Ishikawa (cell line): Measurements from ENCODE around the gene IDH3B.

ENCODE experiments used
- CEBPB ChIP-seq: IDR thresholded peaks from 2 replicates; pipeline ENCODE4 v1.6.1; 2012
- EGR1 ChIP-seq: IDR thresholded peaks from 2 replicates; pipeline ENCODE4 v1.6.1; 2012
- EP300 ChIP-seq: IDR thresholded peaks from 2 replicates; pipeline ENCODE4 v1.6.1; 2012; ENCODE audit warnings: borderline replicate concordance
- FOXM1 ChIP-seq: IDR thresholded peaks from 2 replicates; pipeline ENCODE4 v1.6.1; 2012; ENCODE audit warnings: low read depth, borderline replicate concordance
- RAD21 ChIP-seq: IDR thresholded peaks from 2 replicates; pipeline ENCODE4 v1.6.1; 2012; ENCODE audit warnings: low read depth
- TEAD4 ChIP-seq: IDR thresholded peaks from 2 replicates; pipeline ENCODE4 v1.6.1; 2012
- YY1 ChIP-seq: IDR thresholded peaks from 2 replicates; pipeline ENCODE4 v1.6.1; 2012; ENCODE audit warnings: low read depth
- TF ChIP-seq, protein P1 (sequence below): IDR thresholded peaks from 2 replicates; pipeline ENCODE4 v1.6.1; 2012
- TF ChIP-seq, protein P2 (sequence below): IDR thresholded peaks from 2 replicates; pipeline ENCODE4 v1.6.1; 2012; ENCODE audit warnings: low read depth, mild to moderate bottlenecking

DNA sequence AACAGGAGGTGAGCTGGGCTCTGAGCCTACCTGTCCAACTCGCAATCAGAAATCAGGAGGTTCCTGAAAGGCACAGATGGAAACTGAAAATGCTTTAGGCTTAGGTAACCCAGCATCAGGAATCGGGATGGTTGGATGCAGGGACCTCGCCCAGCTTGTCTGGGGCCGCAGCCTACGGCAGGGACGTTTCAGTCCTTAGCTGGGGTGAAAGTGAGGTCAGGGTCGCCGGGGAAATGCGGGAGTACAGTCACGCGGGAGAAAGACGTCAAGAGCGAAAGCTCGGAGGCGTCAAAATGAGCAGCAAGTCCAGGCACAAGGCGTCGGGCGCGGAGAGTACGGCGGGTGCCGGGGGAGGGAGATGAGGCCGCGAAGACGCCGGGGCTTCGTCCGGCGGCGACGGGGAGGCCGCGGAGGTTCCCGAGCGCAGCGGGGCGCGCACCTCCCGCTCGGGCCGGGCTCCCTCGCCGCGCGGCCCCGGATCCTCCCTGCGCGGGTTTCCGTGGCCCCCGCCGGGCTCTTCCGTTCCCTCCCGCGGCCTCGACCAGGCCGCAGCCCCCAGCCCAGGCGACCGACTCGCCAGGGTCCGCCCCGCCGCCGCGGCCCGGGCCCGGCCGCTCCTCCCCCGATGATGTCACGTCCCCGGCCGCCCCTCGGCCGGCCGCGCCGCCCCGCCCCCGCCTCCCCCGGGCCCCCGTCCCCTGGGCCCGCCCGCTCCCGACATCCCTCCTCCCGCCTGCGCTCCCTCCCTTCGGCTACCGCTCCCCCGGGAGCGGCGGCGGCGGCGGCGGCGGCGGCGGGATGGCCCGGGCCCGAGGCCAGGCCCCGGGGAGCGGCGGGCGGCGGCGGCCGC, 28.2 kb upstream of the IDH3B start, which contains the start of gene EBF4:
- TF ChIP-seq EP300 (no peak), RAD21 (no peak), FOXM1 (no peak), CEBPB (no peak), YY1 (no peak), TEAD4 (no peak), EGR1 (no peak)
- TF ChIP-seq, protein P1, sequence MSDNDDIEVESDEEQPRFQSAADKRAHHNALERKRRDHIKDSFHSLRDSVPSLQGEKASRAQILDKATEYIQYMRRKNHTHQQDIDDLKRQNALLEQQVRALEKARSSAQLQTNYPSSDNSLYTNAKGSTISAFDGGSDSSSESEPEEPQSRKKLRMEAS = peak; percentile 94
- TF ChIP-seq, protein P2, sequence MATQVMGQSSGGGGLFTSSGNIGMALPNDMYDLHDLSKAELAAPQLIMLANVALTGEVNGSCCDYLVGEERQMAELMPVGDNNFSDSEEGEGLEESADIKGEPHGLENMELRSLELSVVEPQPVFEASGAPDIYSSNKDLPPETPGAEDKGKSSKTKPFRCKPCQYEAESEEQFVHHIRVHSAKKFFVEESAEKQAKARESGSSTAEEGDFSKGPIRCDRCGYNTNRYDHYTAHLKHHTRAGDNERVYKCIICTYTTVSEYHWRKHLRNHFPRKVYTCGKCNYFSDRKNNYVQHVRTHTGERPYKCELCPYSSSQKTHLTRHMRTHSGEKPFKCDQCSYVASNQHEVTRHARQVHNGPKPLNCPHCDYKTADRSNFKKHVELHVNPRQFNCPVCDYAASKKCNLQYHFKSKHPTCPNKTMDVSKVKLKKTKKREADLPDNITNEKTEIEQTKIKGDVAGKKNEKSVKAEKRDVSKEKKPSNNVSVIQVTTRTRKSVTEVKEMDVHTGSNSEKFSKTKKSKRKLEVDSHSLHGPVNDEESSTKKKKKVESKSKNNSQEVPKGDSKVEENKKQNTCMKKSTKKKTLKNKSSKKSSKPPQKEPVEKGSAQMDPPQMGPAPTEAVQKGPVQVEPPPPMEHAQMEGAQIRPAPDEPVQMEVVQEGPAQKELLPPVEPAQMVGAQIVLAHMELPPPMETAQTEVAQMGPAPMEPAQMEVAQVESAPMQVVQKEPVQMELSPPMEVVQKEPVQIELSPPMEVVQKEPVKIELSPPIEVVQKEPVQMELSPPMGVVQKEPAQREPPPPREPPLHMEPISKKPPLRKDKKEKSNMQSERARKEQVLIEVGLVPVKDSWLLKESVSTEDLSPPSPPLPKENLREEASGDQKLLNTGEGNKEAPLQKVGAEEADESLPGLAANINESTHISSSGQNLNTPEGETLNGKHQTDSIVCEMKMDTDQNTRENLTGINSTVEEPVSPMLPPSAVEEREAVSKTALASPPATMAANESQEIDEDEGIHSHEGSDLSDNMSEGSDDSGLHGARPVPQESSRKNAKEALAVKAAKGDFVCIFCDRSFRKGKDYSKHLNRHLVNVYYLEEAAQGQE = no peak
